Hematopoietic multipotent progenitor cell treated with erythropoietin and hydrocortisone succinate and interleukin-3 and kit ligand, for 6 days (in vitro differentiated cells): ENCODE measurements around the gene ZNF853.
"Not testable (repeated sequence)": the region's sequence is repeated elsewhere in the genome, so short reads cannot be mapped to it uniquely, and the experiment has no call there.

ENCODE experiments used
- DNase-seq: peaks from one replicate; pipeline ENCODE4 v3.0.0-alpha.2; 2015

Gene ZNF853

DNA sequence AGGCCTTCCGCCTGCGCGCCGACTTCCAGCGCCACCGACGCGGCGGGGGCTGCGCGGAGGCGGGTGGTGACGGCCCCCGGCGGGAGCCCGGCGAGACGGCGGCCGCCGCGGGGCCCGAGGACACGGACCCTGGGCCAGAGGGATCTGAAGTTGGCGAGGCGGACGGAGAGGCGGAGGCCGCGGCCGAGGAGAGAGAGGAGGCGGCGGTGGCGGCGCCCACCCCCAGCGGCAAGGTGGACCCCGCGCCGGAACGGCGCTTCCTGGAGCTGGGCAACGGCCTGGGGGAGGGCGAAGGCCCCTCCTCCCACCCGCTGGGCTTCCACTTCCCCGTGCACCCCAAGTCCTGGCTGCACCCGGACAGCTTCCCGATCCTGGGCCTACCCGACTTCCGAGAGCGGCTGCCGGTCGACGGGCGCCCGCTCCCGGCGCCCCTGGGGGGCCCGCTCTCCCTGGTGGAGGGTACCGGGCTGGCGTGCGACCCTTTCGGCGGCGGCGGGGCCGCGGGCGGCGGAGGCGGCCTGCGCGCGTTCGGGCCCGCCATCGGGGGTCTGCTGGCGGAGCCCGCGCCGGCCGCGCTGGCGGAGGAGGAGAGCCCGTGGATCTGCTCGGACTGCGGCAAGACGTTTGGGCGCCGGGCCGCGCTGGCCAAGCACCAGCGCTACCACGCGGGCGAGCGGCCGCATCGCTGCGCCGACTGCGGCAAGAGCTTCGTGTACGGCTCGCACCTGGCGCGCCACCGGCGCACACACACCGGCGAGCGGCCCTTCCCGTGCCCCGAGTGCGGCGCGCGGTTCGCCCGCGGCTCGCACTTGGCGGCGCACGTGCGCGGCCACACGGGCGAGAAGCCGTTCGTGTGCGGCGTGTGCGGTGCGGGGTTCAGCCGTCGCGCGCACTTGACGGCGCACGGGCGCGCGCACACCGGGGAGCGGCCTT lies 37.9 kb downstream of the ZNF853 start:
- DNase-seq, result no peak

DNA sequence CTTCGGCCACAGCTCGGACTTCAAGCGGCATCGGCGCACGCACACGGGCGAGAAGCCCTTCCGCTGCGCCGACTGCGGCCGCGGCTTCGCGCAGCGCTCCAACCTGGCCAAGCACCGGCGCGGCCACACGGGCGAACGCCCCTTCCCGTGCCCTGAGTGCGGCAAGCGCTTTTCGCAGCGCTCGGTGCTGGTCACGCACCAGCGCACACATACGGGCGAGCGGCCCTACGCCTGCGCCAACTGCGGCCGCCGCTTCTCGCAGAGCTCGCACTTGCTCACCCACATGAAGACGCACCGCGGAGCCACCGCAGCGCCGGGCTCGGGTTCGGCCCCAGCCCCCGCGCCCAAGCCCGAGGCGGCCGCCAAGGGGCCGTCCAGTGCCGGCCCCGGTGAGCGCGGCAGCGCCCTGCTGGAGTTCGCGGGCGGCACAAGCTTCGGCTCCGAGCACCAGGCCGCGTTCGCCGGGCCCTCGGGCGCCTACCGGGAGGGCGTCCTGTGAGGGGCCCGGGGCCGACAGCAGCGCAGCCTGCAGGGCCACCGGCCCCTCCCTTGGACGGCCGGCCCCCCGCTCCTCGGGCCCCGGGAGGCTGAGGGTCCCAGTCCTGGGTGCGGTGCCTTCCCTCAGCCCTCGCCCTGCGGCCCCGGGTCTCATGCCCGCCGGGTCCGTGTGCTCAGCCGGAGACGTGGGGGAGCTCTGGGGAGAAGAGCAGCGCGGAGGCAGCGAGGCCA lies 38.9 kb downstream of the ZNF853 start:
- no peak for DNase-seq

DNA sequence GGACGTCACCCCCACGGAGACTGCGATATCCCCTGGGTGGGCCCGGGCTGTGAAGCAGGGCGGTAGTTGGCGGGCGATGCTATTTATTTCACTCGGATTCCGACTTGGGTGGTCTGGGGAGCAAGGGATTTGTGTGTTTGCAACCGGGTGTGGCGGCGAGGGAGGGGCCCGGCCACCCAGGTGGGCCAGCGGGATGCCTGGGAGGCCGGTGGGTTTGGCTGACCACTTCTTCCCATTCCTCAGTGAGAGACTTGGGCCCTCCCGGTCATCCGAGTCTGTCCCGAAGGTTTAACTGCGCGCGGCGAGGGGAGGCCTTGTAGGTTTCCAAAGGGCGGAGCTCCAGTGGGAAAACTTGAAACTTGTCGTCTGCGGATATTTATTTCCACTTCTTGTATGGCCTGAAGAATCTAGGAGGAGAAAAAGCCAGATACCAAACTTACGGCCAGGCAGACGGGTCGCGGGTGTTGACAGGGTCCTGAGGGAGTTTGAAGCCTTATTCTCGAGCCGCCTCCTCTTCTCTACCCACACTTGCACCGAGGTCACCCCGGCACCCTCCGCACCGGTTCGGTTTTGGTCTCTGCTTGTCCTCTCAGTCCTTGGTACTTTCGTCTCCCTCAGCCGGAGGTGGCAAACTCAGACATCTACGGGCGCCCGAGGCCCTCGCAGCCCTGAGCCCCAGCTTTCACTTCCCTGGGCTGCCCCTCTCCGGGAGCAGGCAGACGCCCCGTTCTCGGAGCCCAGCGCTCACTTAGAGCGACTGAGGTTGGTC lies 39.6 kb downstream of the ZNF853 start:
- no peak for DNase-seq

DNA sequence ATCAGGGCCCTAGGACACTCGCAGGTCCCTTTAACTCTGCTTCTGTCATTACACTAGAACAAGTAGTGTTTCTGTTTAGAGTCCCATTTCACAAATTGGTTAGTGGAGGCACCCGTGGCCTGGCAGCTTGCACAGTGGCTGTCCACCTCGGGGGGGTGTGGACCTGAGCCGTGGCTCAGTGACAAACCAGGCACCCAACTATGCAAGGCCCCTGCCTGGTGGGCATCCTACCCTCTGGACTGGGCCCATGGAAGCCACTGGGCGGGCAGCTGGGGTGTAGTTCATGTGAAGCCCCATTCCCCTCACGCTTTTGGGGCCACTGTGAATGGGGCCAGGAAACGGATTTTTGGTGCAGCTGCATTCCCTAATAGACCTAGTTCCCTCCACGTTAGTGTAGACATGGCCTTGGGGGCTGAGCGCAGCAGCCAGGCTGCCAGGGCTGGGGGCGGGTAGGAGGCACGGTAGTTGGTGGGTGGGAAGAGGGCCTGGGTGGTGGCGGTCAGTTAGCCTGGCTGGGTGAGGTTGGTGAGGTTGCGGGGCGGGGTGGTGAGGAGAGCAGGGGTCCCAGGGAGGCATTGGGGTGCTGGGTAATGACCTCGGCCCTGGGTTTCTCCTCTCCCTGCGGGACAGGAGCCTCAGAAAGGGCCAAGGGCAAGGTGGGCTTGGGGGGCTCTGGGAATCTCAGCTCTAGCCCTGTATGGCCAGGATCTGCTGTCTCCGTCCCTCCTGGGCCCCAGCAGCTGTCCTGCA lies 40.4 kb downstream of the ZNF853 start:
- DNase-seq, result no peak

DNA sequence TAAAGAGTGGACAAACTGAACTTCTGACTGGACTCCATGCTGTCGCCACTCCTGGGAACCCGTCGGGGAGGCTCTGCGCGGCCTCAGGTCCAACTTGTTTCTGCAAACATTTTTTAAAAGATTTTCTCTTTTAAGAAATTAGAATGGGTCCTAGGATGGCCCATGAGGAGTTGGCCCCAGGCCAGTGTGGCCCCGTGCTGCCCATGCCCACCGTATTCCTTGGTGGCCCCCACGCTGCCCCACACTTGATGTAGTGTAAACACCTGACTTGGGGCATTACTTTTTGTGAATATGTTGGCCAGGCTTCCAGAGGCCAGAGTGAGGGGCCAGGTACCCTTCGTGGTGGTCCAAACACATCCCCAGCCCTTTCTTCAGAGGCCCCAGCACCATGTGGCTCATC lies 41.0 kb downstream of the ZNF853 start:
- DNase-seq, result no peak

DNA sequence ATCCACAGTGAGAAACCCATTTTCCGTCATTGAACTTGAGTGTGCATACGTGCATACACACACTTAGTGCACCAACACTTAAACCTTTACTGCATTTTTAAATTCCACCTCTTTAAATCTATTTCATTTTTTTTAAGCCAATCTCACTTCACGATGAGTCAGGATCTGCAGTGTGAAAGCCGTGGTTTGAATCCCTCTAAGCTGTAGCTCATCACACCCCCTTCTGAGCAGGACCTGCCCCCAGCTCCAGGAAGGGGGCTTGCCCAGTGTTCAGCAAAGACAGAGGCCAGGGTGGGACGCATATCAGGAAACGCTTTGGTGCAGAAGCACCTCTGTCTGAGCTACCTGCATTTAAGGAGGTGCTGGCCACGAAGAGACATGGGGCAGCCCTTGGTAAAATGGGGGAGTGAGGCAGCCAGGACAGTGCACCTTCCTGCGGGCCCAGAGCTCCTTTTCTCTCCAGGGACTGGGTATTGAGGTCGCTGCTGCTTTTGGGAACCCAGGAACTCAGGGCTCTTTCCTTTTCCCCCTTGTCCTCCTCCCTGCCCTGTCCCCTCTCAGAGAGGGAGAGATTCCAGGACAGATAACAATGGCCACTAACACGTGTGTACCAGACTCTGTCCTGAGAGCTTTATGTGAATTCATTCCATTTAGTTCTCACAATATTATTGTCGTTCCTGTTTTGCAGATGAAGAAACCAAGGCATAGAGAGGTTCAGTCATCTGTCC lies 43.4 kb downstream of the ZNF853 start:
- no peak for DNase-seq

DNA sequence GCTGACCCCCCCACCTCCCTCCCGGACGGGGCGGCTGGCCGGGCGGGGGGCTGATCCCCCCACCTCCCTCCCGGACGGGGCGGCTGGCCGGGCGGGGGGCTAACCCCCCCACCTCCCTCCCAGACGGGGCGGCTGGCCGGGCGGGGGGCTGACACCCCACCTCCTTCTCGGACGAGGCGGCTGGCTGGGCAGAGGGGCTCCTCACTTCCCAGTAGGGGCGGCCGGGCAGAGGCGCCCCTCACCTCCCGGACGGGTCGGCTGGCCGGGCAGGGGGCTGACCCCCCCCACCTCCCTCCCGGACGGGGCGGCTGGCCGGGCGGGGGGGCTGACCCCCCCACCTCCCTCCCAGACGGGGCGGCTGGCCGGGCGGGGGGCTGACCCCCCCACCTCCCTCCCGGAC lies 55.4 kb downstream of the ZNF853 start:
- not testable (repeated sequence) for DNase-seq
